ENCODE measurements around the gene ZNF736. TPM values are rescaled to one million over a fixed set of nuclear protein-coding genes. Genes with fewer than 3 reads are reported as not detected.

The ZNF736 gene
- total RNA-seq, result 1 to 10 TPM; 4.4 to 8.4 (median 6.4) TPM
- polyA plus RNA-seq, result 1 to 10 TPM in 1 of 2 donors, under 1 TPM in 1; 0.93 to 6.4 TPM
- long read RNA-seq, donor 1, full-length matches to known transcripts, result 1 of 3 reads
- long read RNA-seq, donor 1, partial matches to known transcripts, result 0 of 3 reads
- long read RNA-seq, donor 1, other reads (novel, unspliced or antisense), result 2 of 3 reads
- long read RNA-seq, donor 2, full-length matches to known transcripts, result 1 of 4 reads
- long read RNA-seq, donor 2, partial matches to known transcripts, result 0 of 4 reads
- long read RNA-seq, donor 2, other reads (novel, unspliced or antisense), result 3 of 4 reads
- long read RNA-seq, donor 3, partial matches to known transcripts, result 0 of 3 reads
- long read RNA-seq, donor 3, other reads (novel, unspliced or antisense), result 3 of 3 reads

DNA sequence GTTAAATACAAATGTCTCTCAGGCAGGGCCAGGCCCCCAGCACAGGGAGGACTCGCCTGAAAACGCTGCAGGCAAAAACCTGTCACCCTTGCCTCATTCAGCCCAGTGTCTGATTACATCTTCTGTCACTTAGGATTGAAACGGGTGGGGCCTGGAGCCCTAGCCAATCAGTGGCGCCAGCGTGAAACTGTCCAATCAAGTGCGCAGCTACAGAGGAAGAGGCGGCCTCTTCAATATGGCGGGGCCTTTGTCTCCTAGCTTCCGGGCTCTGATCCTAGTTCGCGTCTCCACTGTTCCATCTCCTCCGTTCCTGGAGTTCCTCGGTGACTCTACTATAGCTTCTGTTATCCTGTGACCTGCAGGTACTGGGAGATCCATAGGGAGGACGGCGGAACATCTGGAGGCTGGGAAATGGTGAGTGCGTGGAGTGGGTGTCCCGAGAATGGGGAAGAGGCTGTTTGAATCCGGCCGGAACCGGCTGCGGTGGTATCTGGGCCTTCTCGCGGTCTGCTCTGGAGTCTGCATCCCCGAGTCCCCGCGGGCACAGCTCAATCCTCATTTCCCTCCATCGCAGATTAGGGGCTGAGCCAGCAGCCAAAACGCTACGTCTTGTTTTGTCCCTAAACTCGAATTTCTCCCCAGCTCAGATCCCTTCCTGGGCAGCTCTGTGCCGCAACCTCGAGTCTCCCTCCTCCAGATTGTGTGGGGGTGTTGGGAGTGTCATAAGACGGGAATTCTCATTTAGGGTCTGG is at the start of gene ZNF736:
Gene ZNF736 (plus strand): TSS at position 222 of the 752 bp plus-strand sequence. CDS start 190 bp downstream, at position 412.
- ATAC-seq (peak; percentile 99 to 100 (median 100)), DNase-seq (peak; percentile 85 to 92)
- peaks cover 0 to 6% (median 0%) of the 10 kb centered on the region in 11 donors for H3K9me3 ChIP-seq
- peak within 1 kb of the TSS; percentile 58 to 93 (median 80) for H3K4me3 ChIP-seq
- intact Hi-C loops (cut with DNase I), result loop anchor here in 3 of 10 donors (10.0 kb wide), 4 partner anchors 241 to 571 kb away; partner anchors contain the start of gene ZNF680 (in 1 of the 3)
- peaks cover 0 to 2% (median 0%) of the 10 kb centered on the region in 9 donors for H3K36me3 ChIP-seq
- no peaks in the 10 kb centered on the region for H3K27me3 ChIP-seq
- 0% methylated on average over 33 of the region's 33 CpGs for WGBS, 2 donors
- peaks cover 3 to 26% (median 19%) of the 10 kb centered on the region in 9 donors for H3K4me1 ChIP-seq
- H3K27ac ChIP-seq, result peak within 1 kb of the TSS in 9 of 10 donors; percentile 42 to 92 (median 68)
- TF ChIP-seq, protein P1, sequence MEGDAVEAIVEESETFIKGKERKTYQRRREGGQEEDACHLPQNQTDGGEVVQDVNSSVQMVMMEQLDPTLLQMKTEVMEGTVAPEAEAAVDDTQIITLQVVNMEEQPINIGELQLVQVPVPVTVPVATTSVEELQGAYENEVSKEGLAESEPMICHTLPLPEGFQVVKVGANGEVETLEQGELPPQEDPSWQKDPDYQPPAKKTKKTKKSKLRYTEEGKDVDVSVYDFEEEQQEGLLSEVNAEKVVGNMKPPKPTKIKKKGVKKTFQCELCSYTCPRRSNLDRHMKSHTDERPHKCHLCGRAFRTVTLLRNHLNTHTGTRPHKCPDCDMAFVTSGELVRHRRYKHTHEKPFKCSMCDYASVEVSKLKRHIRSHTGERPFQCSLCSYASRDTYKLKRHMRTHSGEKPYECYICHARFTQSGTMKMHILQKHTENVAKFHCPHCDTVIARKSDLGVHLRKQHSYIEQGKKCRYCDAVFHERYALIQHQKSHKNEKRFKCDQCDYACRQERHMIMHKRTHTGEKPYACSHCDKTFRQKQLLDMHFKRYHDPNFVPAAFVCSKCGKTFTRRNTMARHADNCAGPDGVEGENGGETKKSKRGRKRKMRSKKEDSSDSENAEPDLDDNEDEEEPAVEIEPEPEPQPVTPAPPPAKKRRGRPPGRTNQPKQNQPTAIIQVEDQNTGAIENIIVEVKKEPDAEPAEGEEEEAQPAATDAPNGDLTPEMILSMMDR (IDR thresholded peaks at IDR 0.05), result no peak

DNA sequence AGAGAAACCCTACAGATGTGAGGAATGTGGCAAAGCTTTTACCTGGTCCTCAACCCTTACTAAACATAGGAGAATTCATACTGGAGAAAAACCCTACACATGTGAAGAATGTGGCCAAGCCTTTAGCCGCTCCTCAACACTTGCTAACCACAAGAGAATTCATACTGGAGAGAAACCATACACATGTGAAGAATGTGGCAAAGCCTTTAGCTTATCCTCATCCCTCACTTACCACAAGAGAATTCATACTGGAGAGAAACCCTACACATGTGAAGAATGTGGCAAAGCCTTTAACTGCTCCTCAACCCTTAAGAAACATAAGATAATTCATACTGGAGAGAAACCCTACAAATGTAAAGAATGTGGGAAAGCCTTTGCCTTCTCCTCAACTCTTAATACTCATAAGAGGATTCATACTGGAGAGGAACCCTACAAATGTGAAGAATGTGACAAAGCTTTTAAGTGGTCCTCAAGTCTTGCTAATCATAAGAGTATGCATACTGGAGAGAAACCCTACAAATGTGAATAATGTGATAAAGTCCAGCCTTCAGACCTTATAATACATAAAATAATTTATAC is 47.3 kb upstream of the ZNF736 start:
- H3K4me3 ChIP-seq, result no peak overlapping the region
- no peaks in the 10 kb centered on the region for H3K36me3 ChIP-seq
- intact Hi-C loops (cut with DNase I), result no loop called here
- no peaks in the 10 kb centered on the region for H3K4me1 ChIP-seq
- H3K27ac ChIP-seq, result no peak overlapping the region
- WGBS, 2 donors, result 86 to 87% methylated on average over 1 of the region's 1 CpG
- peaks cover 0 to 97% (median 42%) of the 10 kb centered on the region in 11 donors for H3K9me3 ChIP-seq
- H3K27me3 ChIP-seq, result no peaks in the 10 kb centered on the region
- TF ChIP-seq, protein P1 (IDR thresholded peaks at IDR 0.05), result no peak
- no peak for DNase-seq
- ATAC-seq, result no peak

DNA sequence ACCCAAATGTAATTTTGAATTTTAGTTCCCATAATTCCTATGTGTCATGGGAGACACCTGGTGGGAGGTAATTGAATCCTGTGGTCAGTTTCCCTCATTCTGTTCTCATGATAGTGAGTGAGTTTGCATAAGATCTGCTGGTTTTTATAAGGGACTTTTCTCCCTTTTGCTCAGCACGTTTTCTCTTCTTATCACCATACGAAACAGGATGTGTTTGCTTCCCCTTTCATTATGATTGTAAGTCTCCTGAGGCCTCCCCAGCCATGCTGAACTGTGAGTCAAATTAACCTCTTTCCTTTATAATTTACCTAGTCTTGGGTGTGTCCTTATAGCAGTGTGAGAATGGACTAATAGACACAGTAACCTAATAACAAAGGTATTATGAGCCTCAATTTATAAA is 36.1 kb upstream of the ZNF736 start:
- ATAC-seq (no peak), DNase-seq (no peak)
- peaks cover 0 to 67% (median 0%) of the 10 kb centered on the region in 11 donors for H3K9me3 ChIP-seq
- no peaks in the 10 kb centered on the region for H3K27me3 ChIP-seq
- 43 to 46% methylated on average over 2 of the region's 2 CpGs for WGBS, 2 donors
- intact Hi-C loops (cut with DNase I), result no loop called here
- TF ChIP-seq, protein P1 (IDR thresholded peaks at IDR 0.05), result no peak
- no peaks in the 10 kb centered on the region for H3K36me3 ChIP-seq
- H3K4me3 ChIP-seq, result no peak overlapping the region
- H3K4me1 ChIP-seq, result no peaks in the 10 kb centered on the region
- no peak overlapping the region for H3K27ac ChIP-seq
